SKM-1 (cell line): ENCODE results near the gene OPCML.

Source experiments
- DNase-seq: peaks from one replicate; lab custom pipeline; 2025; ENCODE audit not compliant: unreplicated experiment; lab: John Stamatoyannopoulos, UW

The OPCML gene

DNA sequence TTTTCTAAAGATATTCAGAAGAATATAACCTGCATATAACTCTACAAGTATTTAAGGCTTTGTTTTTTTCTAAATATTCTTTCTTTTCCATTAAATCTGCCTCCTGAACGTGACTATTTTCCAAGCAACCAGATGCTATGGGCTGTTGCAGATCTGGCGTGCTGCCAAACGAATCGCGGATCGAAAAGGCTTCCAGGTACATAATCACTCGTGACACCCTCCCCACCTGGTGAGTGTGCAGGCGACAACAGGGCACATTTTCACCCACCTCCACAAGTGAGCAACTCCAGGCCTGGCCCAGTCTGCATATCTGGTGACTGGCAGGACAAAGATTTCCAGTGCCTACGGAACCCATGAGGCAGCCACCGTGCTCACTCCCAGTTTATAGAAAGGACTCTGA, 660.1 kb downstream of the OPCML start:
- DNase-seq = no peak

DNA sequence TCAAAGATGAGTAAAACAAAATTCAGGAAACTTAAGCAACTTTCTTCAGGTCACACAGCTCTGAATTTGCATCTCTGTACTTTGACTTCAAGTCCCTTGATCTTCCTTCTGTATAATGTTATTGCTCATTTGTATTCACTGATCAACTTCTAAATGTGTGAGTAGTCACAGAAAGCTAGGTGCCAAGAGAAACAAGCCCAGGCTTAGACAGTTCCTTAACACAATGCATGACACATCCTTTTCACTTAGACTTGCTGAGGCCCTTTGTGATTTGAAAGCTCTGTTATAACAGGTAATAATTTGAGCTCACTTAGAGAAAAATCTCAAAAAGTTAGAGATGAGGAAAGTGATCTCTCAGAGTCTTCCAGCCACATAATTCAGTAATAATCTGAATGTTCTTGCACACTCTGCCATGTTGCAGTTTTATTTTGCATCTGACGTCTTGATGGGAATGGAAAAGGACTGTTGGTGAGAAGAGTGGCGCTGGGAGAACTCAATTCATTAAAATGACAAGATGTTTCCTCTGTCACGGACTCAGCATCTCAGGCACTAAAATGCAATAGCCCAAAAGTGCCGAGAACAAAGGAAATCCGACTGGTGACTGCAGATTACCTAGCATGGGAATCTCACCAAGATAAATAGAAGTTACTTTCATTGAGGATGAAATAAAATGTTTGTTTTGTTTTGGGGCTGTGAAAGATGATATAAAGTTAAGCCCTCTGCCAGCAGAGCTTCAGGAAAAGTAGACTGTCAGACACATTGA, 665.3 kb downstream of the OPCML start:
- DNase-seq = no peak

DNA sequence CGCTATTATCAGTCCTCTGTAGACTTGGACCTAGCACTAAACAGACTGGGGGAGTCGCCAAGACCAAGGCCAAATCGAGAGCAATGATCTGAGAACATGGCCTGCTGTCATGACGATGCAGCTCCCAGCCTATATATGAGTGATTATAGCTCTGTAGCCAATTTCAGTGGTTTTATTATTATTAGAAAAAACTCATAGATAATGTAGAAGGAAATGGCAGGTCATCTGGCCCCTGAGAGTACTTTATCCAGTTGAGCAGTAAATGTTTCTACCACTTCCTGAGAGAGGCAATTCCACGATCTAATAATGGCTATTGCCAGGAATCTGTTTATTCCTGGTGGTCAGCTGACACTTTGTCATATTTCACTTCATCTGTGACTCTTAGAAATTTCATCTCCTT, 666.7 kb downstream of the OPCML start:
- no peak for DNase-seq

DNA sequence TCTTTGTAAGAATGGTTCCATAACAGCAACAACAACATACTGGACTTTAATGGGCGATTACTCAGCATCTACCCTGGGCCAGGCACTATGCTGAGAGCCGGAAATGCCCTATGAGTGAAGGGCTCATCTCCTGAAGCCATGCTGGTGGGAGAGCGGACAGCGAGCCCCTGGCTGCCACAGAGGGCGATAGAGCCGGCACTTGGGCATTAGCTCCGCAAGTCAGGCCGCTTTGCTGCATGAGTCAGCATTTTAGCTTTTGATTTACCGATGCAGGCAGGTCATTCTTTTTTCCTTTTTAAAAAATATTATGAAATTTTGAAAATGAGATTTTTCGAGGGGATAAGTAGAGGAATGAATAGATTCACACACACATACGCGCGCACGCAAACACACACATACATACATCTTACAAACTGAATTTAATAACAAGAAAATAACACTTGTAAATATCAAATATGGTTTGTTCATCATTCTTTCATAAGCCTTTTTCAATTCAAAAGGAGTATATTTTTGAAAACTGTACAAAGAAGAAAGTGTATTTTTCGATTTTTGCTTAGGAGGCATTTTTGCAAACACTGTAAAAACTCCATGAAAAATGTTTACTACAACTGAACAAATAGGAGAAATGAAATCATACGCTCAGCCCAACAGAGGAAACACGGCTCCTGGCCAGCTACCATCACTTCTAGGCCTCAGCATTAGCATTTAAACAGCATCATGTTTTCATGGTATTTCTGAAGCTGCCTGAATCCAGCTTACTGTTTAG, 667.3 kb downstream of the OPCML start:
- DNase-seq = no peak

DNA sequence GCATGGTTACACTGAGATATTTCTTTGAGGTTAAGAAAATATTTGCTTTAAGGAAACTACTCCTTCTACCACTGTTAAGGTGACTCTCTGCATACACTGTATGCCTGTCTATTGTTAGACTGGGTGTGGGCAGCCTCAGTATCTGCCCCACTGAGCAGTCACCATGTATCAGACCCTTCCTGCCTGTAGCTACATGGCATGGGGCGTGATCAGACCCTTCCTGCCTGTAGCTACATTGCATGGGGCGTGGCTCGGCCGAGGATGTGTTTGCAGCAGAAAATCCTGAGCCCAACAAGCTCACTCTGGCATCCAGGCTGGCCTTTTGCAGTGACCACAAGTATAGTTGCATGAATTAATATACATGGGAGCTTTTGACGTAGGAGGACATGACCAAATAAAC, 669.4 kb downstream of the OPCML start:
- DNase-seq = no peak

DNA sequence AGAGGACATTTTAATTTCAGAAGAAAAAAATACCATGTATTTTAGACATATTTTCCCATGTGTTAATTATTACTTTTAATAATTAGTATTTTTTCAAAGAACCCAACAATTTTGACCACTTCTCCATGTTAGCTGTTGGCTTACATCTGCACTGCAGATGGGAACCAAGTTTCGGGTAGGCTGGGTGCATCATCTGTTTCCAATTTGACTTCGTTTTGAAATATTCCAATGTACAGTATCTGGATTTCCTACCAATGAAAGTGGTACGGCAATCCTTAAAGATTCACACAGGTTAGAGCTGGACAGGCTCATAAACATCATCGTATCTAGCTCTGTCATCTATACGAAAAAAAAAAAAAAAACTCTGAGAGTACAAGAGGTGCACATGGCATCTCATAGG, 670.2 kb downstream of the OPCML start:
- DNase-seq = no peak

DNA sequence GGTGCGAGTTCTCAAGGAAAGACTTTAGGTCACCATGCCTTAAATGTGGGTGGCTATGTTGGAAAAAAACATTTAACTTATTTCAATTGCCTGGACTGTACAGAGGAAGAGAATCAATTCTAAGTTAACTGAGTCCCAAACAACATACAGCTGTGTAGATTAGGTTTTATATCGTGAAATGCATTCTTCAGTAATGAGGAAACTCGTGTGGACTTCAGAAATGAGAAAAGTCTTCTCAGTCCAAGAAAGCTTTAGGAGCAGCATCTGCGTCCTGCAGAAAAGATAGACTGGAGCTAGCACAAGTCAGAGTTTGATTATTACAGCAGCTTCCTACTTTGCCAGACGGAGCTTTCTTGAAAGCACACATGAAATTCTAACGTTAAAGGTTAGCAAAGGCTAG, 673.0 kb downstream of the OPCML start:
- no peak for DNase-seq

DNA sequence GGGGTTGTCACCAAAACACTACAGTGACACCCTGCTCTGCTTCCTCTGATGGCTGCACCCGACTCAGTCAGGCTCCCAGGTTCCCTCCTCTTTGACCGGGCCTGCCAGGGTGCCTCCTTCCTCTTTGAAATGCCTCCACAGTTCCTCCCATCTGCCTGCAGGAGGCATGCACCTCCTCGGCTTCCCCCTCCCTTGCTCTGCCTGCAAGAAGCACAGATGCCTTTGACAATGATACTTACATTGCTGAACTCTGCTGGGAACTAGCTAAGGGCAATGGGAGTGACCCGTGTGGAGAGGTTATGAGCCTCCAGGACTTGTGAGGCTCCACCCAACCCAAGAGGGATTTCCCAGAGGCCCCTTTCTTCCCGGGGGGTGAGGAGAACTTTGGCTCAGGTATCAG, 674.1 kb downstream of the OPCML start:
- no peak for DNase-seq

DNA sequence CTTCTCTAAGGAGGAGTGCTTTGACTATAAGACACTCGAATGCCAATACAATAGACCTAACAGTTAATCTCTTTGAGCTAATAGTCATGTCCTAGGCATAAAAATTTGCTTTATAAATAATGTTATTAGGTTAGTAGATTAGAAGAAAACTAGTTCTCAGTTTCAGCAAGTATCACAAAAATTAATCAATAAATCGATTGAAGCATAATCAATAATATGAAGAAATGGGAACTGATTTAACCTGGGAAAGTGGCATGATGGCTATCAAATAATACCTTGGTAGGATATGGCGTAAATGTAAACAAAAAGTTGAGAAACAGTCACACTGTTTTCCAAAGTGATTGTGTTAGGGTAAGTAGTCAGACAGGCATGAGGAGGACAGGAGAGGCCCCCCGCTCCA, 676.3 kb downstream of the OPCML start:
- DNase-seq = no peak

DNA sequence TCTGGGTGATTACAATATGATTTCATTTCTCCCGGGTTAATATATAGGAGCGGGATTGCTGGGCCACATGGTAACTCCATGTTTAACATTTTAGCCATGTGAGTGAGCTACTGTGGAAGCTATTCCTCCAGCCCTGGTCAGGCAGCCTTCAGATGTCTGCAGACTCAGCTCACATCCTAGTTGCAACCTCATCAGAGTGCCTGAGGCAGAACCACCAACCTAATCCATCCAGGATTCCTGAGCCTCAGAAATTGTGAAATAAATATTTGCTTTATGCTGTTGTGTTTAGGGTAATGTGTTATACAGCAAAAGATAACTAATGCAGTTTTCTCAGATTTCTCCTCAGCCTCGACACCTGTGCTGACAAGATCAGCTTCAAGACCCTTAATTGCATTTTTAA, 676.8 kb downstream of the OPCML start:
- DNase-seq = no peak

DNA sequence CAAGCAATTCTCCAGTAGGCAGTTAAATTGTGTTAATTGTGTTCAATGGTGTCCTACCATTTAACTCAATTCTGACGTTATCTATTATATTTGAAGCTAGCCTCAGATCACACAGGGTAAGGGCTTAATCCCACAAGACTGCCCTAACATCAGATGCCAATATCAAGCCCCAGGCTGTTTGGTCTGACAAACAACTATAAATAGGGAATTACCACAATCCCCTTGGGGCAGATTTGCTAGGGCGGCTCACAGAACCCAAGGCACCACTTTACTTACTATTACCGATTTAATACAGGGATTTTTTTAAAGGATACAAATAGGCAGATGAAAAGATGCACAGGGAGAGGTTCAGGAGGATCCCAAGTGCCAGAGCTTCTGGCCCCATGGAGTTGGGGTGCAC, 678.4 kb downstream of the OPCML start:
- DNase-seq = no peak

DNA sequence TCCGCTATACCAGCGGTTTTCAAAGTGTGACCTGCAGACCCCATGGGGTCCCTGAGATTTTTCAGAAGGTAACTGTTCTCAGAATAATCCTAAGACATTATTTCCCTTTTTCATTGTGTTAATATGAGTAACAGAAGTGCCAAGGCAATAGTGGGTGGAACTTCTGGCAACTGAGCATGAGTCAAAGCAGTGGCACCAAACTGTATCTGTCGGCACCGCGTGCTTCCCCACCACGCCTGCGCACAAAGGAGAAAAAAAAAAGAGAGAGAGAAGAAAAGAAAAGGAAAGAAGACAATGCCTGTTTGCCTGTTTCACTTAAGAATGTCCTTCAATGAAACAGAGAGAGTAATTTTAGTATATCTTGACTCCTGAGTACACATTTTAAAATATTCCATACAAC, 679.9 kb downstream of the OPCML start:
- DNase-seq = no peak

DNA sequence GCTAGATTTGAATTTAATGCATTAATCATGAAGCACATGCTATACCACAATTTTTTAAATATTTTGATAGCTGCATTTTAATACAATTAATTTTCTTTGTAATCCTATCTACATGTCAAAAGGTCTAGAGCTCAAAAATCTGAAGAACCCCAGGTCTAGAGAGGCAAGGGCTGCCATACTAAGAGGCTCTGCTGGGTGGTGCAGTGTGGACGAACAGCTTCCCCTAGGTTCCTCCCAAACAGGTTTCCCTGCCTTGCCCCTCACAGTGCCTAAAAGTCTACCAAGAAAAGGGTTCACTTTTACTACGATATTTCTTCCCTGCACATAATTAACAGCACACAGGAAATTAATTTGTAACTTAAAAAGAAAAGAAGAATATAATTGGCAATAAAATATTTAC, 681.1 kb downstream of the OPCML start:
- no peak for DNase-seq

DNA sequence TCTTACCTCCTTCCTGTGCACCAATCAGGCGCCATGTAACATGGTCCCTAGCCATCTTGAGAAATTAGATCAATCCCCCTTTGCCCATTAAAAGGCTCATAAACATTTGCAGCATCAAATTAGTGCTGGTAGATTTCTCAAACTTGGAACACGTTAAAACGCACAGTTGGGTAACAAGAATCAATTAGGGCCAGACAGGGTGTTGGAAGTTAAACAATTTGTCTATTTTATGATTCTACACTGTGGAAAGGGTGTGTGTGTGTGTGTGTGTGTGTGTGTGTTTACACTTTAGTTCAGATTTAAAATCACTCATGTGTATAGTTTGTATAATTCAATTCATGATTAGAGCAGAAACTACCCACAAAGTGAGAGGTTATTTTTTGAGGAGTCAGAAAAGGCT, 682.0 kb downstream of the OPCML start:
- DNase-seq = no peak

DNA sequence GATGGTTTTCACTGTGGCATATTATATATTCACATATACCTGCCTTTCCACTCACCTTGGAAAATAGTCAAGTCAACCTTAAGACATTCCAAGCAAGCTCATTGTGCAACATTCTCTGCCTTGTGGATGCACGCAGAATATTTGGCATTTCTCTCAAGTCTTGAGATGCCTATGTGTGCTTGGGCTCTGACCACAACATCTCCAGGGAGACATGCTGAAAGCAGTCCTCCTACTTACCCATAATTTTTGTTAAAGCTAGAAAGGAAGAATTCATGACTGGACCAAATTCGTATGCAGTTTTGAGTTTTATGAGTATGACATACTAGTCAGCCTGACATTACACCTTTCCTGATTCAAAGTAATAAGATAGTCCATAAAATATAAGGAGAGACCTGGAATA, 684.0 kb downstream of the OPCML start:
- no peak for DNase-seq

DNA sequence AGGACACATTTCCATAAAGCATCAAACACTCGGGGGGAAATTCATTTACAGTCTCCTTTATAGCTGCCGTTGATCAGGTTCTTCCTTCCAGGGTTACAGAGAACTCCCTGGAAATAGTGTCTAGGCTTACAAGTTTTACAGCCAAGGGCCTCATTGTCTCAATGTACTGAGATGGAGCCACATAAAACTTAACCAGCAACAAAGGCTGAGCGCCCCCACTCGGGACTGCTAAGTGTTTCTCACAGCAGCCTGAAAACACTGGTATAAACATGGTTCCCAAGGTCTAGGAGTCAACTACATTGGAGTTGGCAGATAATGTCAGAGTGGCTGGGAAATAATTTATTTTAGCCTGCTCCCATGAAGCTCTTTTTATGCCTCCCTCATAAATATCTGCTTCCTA, 686.2 kb downstream of the OPCML start:
- DNase-seq = no peak

DNA sequence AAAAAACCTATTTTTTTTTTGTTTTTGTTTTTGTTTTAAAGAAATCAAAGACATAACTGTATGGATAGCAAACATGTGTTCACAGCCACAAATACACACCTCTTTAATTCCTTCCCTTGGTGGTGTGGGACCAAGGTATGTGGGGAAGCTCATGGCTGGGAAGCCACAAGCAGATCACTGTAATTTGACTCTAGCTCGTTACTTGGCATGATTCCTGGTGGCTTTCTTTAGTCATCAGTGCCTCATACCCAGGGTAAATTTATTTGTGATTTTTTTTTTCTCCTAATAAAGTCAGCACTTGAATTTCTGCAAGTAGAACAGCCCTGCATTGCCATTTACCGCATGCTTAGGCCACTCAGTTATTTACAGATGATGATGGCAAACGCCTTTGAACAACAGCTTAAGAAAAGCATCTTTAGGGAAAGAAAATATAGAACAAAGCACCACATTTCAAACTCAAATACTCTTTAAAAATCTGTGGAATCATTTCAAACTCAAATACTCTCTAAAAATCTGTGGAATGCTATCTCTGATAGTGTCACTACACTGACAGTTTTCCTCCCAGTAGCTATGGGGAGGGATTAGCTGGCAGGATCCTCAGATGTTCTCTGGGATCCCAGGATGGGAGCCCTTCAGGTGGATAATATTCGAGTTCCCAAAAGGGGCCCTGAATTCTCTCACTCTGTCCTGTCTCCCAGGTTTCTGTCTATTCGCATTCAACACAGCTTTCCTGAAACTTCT, 687.2 kb downstream of the OPCML start:
- no peak for DNase-seq

DNA sequence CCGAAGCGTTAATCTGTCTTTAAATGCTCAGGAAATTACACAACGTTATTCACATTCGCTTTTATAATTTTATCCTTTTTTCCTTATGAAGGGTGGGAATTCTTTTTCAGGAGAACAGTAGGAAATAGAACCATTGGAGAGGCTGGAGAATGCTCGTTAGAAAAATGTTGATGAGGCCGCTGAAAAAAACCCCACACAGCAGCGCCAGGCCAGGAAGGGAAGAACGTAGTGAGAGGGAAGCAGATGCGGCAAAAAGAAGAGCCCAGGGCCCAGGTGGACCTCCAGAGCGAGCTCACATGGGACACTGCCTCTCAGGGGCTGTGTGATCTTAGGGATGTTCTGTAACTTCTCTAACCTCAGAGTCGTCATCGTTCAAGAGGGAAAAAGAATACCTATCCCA, 691.6 kb downstream of the OPCML start:
- no peak for DNase-seq

DNA sequence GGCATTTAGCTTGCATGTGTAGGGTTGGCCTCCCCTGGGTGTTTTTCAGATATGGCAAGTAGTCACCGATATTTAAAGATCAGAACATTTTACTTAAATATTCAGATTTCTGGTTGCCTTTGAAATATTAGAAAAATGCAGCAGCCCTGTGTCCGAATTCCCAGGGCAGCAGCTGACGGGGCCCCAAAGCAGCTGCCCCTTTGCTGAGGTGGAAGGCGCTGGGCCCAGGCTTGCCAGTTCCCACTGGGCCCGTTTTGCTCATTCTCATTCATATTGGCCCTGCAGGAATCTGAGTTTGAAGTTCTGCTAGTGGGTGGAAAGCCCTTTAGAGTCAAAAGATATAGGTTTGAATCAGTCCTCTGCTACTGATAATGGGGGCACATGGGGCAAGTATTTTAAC, 692.1 kb downstream of the OPCML start:
- DNase-seq = no peak

DNA sequence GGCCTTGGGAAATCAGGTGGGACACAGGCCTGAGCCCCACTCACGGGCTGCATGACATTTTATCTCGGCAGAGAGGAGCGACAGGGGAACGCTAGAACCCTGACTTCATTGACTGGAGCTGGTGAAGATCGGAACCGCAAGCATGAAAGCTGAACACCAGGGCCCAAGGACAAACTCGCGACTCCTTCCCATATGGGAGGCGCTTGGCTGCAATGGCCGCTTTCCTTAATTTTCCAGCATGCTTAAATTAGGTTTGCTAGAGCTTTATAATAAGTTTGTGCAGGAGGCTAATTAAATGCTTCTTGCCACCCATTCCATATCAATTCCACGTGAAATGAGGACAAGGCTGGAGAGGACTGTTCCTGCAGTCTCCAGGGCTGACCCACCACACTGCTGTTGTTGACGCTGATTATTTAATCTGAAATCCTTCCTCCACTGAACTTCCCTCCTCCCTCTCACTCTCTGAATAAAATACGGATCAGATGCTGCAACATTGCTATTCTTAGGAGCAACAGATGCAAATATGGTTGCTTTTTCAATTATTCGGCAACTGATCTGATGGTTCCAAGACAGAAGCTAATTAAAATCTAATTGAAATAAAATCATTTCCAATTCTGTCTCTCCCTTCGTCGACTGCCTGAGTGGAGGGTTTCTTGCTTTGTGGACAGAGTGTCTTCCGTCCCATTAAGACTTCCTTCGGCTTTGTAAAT, 692.9 kb downstream of the OPCML start:
- no peak for DNase-seq

DNA sequence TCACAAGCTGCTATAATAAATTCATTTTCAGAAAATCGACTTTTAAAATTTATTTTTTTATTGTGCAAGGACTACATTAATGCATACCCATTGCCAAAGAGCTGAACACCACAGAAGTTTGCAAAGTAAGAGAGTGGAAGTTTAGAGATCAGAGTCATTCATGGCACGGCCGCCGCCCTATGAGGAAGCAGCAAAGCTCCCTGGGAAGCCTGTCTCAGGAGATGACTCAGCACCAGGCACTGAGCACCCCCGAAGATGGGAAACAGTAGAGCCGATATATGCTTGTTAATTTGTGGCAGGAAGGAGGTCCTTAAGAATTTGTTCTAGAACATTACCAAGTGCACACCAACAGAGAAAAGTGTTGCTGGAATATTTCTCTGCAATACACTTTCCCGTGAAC, 693.7 kb downstream of the OPCML start:
- DNase-seq = no peak
